ENCODE results near the gene THSD4. TPM values are rescaled to one million over a fixed set of nuclear protein-coding genes. Genes with fewer than 3 reads are reported as not detected.

Gene THSD4
- total and polyA plus RNA-seq, 2 of the 4 experiments (the other 2 are of a cell fraction) = 25.5 to 31.1 TPM

- H4K5ac ChIP-seq (ENCODE audit: low read depth, low read length) = peak overlapping the region; percentile 91
- H3K79me1 ChIP-seq (ENCODE audit: low read depth in 1 of 2, low read length in 2 of 2) = peaks cover 13 to 31% of the 10 kb centered on the region in 2 experiments; a peak in 3 of 4 replicates
- intact Hi-C loops (cut with micrococcal nuclease) (no loop called here), dilution Hi-C loops (cut with HindIII; ENCODE audit: low sequenced_read_pairs, unreplicated experiment) (no loop called here), in situ Hi-C loops (cut with MboI; ENCODE audit: low sequenced_read_pairs) (no loop called here)
- peak overlapping the region; percentile 64 for H4K91ac ChIP-seq (ENCODE audit: insufficient read depth, low read depth, low read length)
- peak overlapping the region; percentile 90 for H3K18ac ChIP-seq (ENCODE audit: low read depth, low read length)
- H3K23ac ChIP-seq (ENCODE audit: low read depth, low read length) = peak overlapping the region; percentile 15; the same call in 1 of the 2 replicates
- peaks cover 9% of the 10 kb centered on the region for H3K36me3 ChIP-seq (ENCODE audit: control insufficient read depth, insufficient read depth, low read length)
- 100% methylated on average over 1 of the region's 5 CpGs; no CpG with 5 or more reads in 1 of the 2 experiments for WGBS, 2 experiments (ENCODE audit: extremely low coverage in 2 of 2, insufficient read length in 1 of 2)
- no peak overlapping the region for H2BK5ac ChIP-seq (ENCODE audit: low read depth, low read length, poor library complexity, severe bottlenecking)
- ChIA-PET POLR2A (ENCODE audit: unreplicated experiment) (no interaction called here), CTCF (no interaction called here)
- ATAC-seq (ENCODE audit: low read depth) = no peak
- no peak overlapping the region for H3K4me3 ChIP-seq (ENCODE audit: insufficient read depth, low read depth, low read length)
- peak overlapping the region; percentile 84 for H2AK9ac ChIP-seq (replicated peaks; ENCODE audit: low read depth, low read length, poor library complexity)
- H3K4me1 ChIP-seq (ENCODE audit: control insufficient read depth, insufficient read depth, low read length) = peaks cover 36% of the 10 kb centered on the region
- H2AK5ac ChIP-seq (ENCODE audit: low read depth, low read length) = peak overlapping the region; percentile 65
- no TSS peak for BruUV-seq (replicated peaks)
- peak overlapping the region; percentile 59; the same call in 2 of the 3 replicates for H2BK15ac ChIP-seq (ENCODE audit: low read depth, low read length)
- H3K27ac ChIP-seq (ENCODE audit: insufficient read depth, low read length) = peak overlapping the region; percentile 5; the same call in 1 of the 2 replicates
- peak overlapping the region; percentile 31 to 69; a peak in 3 of 4 replicates for H4K8ac ChIP-seq (ENCODE audit: low read depth in 2 of 2, low read length in 2 of 2)
- no peaks in the 10 kb centered on the region for H3K9me3 ChIP-seq (ENCODE audit: control insufficient read depth, insufficient read depth, low read length)
- no peak overlapping the region for H3K4me2 ChIP-seq (ENCODE audit: low read depth, low read length)
- H4K20me1 ChIP-seq (ENCODE audit: insufficient read depth, low read length) = no peaks in the 10 kb centered on the region
- H3K27me3 ChIP-seq (ENCODE audit: control insufficient read depth, insufficient read depth, low read length) = no peaks in the 10 kb centered on the region
- H3K56ac ChIP-seq (ENCODE audit: extremely low read depth, insufficient read depth, low read length) = peak overlapping the region; percentile 9; the same call in 1 of the 2 replicates
- H3K9me1 ChIP-seq (ENCODE audit: insufficient read depth, low read length) = peaks cover 27% of the 10 kb centered on the region
- TF ChIP-seq SMC3 (IDR thresholded peaks at IDR 0.05; ENCODE audit: low read depth, low read length) = no peak
- TF ChIP-seq, protein P1, sequence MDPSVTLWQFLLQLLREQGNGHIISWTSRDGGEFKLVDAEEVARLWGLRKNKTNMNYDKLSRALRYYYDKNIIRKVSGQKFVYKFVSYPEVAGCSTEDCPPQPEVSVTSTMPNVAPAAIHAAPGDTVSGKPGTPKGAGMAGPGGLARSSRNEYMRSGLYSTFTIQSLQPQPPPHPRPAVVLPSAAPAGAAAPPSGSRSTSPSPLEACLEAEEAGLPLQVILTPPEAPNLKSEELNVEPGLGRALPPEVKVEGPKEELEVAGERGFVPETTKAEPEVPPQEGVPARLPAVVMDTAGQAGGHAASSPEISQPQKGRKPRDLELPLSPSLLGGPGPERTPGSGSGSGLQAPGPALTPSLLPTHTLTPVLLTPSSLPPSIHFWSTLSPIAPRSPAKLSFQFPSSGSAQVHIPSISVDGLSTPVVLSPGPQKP (IDR thresholded peaks at IDR 0.05; ENCODE audit: borderline replicate concordance, low read depth, low read length) = no peak
- no peak for TF ChIP-seq BHLHE40 (IDR thresholded peaks at IDR 0.05; ENCODE audit: low read depth, low read length)
- no peak for TF ChIP-seq CHD1 (IDR thresholded peaks at IDR 0.05; ENCODE audit: low read depth, low read length)
- TF ChIP-seq POLR2A (IDR thresholded peaks at IDR 0.05; ENCODE audit: low read depth, low read length) = no peak
- TF ChIP-seq MXI1 (IDR thresholded peaks at IDR 0.05; ENCODE audit: borderline replicate concordance, low read depth, low read length) = no peak
- no peak for TF ChIP-seq RFX5 (IDR thresholded peaks at IDR 0.05; ENCODE audit: low read depth, low read length)
- TF ChIP-seq RCOR1 (IDR thresholded peaks at IDR 0.05; ENCODE audit: insufficient replicate concordance, low read length) = no peak
- TF ChIP-seq USF2 (IDR thresholded peaks at IDR 0.05; ENCODE audit: low read depth, low read length) = no peak
- TF ChIP-seq MAZ (IDR thresholded peaks at IDR 0.05; ENCODE audit: borderline replicate concordance, low read depth, low read length) = no peak
- no peak for TF ChIP-seq NFE2L2 (IDR thresholded peaks at IDR 0.05; ENCODE audit: low read depth, low read length)
- no peak for TF ChIP-seq RAD21 (IDR thresholded peaks at IDR 0.05; ENCODE audit: low read length)
- H2AFZ ChIP-seq (replicated peaks; ENCODE audit: low read length, poor library complexity) = no peak overlapping the region
- no peak overlapping the region for H3K9ac ChIP-seq (ENCODE audit: low read depth, low read length)
- H2BK120ac ChIP-seq (ENCODE audit: low read depth, low read length) = peak overlapping the region; percentile 82
- DNase-seq = no peak
- peak overlapping the region; percentile 79 for H3K14ac ChIP-seq (replicated peaks; ENCODE audit: low read depth, low read length)
- peak overlapping the region; percentile 75 for H2BK20ac ChIP-seq (ENCODE audit: low read depth, low read length)
- peak overlapping the region; percentile 85 for H3K4ac ChIP-seq (ENCODE audit: low read depth, low read length)
These were observed 222.1 kb downstream of the THSD4 start for GRCh38 chr15:71337197-71337845.

Data from IMR-90 (cell line).